A549 treated with DMSO at 1 μM for 4 hours (cell line): ENCODE measurements around the gene IFNA1. TPM values are rescaled to one million over a fixed set of nuclear protein-coding genes. Genes with fewer than 3 reads are reported as not detected.

Experiments used
- total RNA-seq: library from RNA; stranded (reverse); fragments of 200-300 nt; extraction: Qiagen RNA extraction; gene quantifications from 5 replicates; pipeline ENCODE4 v1.2.3, GENCODE V29; 2022; ENCODE audit warnings: low read depth

Gene IFNA1
- not detected in 5 replicates for total RNA-seq

DNA sequence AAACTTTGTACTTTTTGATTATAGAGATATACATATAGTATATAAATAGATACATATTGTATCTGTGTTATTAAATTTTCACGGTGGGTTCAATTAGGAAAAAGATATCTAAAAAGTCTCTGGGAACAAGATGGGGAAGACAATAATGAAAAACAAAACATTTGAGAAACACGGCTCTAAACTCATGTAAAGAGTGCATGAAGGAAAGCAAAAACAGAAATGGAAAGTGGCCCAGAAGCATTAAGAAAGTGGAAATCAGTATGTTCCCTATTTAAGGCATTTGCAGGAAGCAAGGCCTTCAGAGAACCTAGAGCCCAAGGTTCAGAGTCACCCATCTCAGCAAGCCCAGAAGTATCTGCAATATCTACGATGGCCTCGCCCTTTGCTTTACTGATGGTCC lies at the start of gene IFNA1:
TSS of gene IFNA1 (plus strand) at position 301 of the 400 bp plus-strand sequence. CDS start at position 370, 69 bp downstream.

DNA sequence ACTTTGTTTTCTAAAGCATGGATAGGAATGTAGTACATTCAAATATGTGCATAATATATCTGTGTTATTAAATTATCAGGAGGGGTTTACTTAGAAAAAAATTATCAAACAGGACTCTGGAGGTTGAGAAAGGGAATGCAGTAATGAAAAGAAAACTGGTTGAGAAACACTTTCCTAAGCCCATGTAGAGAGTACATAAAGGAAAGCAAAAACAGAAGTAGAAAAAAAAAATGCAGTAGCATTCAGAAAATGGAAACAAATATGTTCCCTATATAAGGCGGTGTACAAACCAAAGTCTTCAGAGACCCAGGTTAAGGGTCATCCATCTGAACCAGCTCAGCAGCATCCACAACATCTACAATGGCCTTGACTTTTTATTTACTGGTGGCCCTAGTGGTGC lies 31.4 kb upstream of the IFNA1 start, which contains the start of gene IFNA8:
TSS of gene IFNA8 (plus strand) at position 301 of the 400 bp plus-strand sequence. CDS start at position 361, 60 bp downstream.

DNA sequence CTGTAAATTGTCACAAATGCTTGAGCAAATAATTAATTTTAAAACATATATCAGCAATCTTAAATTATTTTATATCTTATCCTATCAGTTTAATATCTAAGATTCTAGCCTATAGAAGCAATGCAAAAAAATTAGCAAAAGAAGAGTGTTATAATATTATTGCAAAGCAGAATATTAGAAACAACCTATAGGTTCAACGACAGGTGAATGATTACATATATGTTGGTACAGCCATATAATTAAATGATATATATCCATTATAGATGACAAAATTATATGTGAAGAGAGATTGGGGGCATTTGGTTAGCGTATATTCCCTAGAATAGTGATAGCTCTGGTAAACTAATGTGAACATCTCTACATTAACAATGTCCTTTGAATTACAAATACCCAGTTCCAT lies 42.0 kb downstream of the IFNA1 start, which contains the start of gene IFNE:
TSS of gene IFNE (minus strand) at position 101 of the 400 bp plus-strand sequence. CDS start 619 bp downstream, outside the sequence.

Other genes starting within 250 kb of the IFNA1 start
- gene IFNA7, start 238.2 kb upstream of the IFNA1 start, total RNA-seq = not detected in 5 replicates
- gene IFNA10, start 233.3 kb upstream of the IFNA1 start, total RNA-seq = not detected in 5 replicates
- not detected in 5 replicates for gene IFNA16, start 223.1 kb upstream of the IFNA1 start, total RNA-seq
- gene IFNA17, start 212.2 kb upstream of the IFNA1 start, total RNA-seq = not detected in 5 replicates
- gene IFNA14, start 200.4 kb upstream of the IFNA1 start, total RNA-seq = not detected in 5 replicates
- gene IFNA5, start 135.1 kb upstream of the IFNA1 start, total RNA-seq = not detected in 5 replicates
- gene KLHL9, start 105.0 kb upstream of the IFNA1 start, total RNA-seq = 15.0 to 20.4 TPM (median 17.7 TPM) in 5 replicates
- gene IFNA6, start 89.6 kb upstream of the IFNA1 start, total RNA-seq = not detected in 5 replicates
- not detected in 5 replicates for gene IFNA13, start 72.4 kb upstream of the IFNA1 start, total RNA-seq
- gene IFNA2, start 55.0 kb upstream of the IFNA1 start, total RNA-seq = not detected in 5 replicates
- not detected in 5 replicates for gene IFNA8, start 31.3 kb upstream of the IFNA1 start, total RNA-seq
- 1.5 to 2.8 TPM (median 2.2 TPM) in 5 replicates for gene IFNE, start 41.9 kb downstream of the IFNA1 start, total RNA-seq